Body of pancreas (tissue), 4 donors: Measurements from ENCODE around the gene POU1F1. TPM values are rescaled to one million over a fixed set of nuclear protein-coding genes. Genes with fewer than 3 reads are reported as not detected.

Experiments
- ATAC-seq: fragments of 150-250 bp; one replicate; pipeline ENCODE4 v1.9.1; 2016
- DNase-seq, 4 donors: peaks; one replicate each; pipeline ENCODE4 v3.0.0-alpha.2; 2019
- H3K27ac ChIP-seq, 4 donors: fragments of 200-600 bp; sonication (generic); 1 replicate in 3 of 4; 2 replicates in 1 of 4; pipeline versions ENCODE4 v1.5.1 to v1.6.1; 2016 to 2019; ENCODE audit warnings: mild to moderate bottlenecking in 1 of 4, mixed read lengths in 1 of 4, moderate library complexity in 1 of 4
- H3K27me3 ChIP-seq, 2 donors: fragments of 200-600 bp; sonication (generic); one replicate each; pipeline ENCODE4 v1.6.0; 2016; ENCODE audit warnings: mild to moderate bottlenecking in 1 of 2
- H3K36me3 ChIP-seq, 2 donors: fragments of 200-600 bp; sonication (generic); replicated peaks in 1 of 2; 2 replicates each; pipeline ENCODE4 v1.5.1; 2016; ENCODE audit warnings: low read depth in 2 of 2; ENCODE audit not compliant: insufficient read depth in 1 of 2
- H3K4me1 ChIP-seq: fragments of 200-600 bp; sonication (generic); one replicate; pipeline ENCODE4 v1.6.0; 2016
- H3K4me3 ChIP-seq, 2 donors: fragments of 200-600 bp; sonication (generic); 1 replicate in 1 of 2; 2 replicates in 1 of 2; pipeline ENCODE4 v1.5.1; 2016 to 2019
- H3K9me3 ChIP-seq, 3 donors: fragments of 200-600 bp; sonication (generic); 1 replicate in 2 of 3; 2 replicates in 1 of 3; pipeline ENCODE4 v1.5.1; 2016
- POLR2A ChIP-seq, 3 donors: fragments of 450-650 bp; IDR thresholded peaks; one replicate each; pipeline ENCODE4 v1.6.1; 2016; ENCODE audit warnings: antibody characterized with exemption in 3 of 3, mild to moderate bottlenecking in 2 of 3
- WGBS, 2 donors: methylation state at CpG; one replicate each; pipeline ENCODE4 v1.1.5; 2017; 5-methylcytosine and 5-hydroxymethylcytosine counted together
- intact Hi-C: fragments of 100-400 bp; cut with DNase I; formaldehyde crosslinking; loops from one replicate; pipeline ENCODE4 v1.15.1; 2023
- total RNA-seq, 2 donors: library from RNA; depleted of rRNA; stranded (reverse); fragments of >200 nt; gene quantifications; one replicate each; pipeline ENCODE4 v1.1.0, GENCODE V29; 2016
- TF ChIP-seq, protein P1 (sequence below), 7 experiments: fragments of 450-650 bp in 4 of 7; fragments of 200-600 bp in 3 of 7; sonication (generic) in 3 of 7; IDR thresholded peaks; one replicate each; pipeline ENCODE4 v1.5.1; 2016 to 2019; ENCODE audit warnings: antibody characterized with exemption in 7 of 7

The POU1F1 gene
- total RNA-seq, 2 donors from 2014 or later: not detected

DNA sequence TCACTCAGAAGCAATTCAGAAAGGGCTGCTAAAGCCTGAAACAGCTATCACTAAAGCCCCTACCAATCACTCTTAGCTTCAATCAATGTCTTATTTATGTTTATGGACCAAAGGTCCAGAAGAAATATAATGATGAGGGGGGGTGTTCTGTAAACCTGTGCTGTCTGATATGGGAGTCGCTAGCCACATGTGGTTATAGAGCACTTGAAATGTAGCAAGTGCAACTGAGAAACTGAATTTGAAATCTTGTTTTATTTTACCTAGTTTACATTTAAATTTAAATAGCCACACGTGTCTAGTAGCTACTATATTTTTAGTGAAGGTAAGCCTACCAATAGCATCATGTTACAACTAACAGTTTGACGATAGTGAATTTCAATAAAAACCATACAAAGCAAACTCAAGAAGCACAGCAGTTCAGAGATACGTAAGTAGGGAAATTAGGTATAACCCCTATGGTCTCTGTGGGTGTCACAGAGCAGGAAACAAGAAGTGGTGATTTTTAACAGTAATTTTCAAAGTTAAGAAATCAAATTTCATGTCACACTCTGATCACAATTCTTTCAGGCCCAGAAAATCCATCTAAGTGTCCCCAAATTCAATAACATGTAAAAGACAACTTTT is 3.6 kb downstream of the POU1F1 start:
- no peak for ATAC-seq
- no peak overlapping the region for H3K27ac ChIP-seq
- TF ChIP-seq POLR2A (IDR thresholded peaks at IDR 0.05): no peak
- TF ChIP-seq, protein P1, sequence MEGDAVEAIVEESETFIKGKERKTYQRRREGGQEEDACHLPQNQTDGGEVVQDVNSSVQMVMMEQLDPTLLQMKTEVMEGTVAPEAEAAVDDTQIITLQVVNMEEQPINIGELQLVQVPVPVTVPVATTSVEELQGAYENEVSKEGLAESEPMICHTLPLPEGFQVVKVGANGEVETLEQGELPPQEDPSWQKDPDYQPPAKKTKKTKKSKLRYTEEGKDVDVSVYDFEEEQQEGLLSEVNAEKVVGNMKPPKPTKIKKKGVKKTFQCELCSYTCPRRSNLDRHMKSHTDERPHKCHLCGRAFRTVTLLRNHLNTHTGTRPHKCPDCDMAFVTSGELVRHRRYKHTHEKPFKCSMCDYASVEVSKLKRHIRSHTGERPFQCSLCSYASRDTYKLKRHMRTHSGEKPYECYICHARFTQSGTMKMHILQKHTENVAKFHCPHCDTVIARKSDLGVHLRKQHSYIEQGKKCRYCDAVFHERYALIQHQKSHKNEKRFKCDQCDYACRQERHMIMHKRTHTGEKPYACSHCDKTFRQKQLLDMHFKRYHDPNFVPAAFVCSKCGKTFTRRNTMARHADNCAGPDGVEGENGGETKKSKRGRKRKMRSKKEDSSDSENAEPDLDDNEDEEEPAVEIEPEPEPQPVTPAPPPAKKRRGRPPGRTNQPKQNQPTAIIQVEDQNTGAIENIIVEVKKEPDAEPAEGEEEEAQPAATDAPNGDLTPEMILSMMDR (IDR thresholded peaks at IDR 0.05): no peak
- H3K36me3 ChIP-seq: no peaks in the 10 kb centered on the region
- 88 to 95% methylated on average over 4 of the region's 4 CpGs for WGBS, 2 donors
- H3K4me1 ChIP-seq: peaks cover 26% of the 10 kb centered on the region
- intact Hi-C loops: no loop called here
- H3K27me3 ChIP-seq: no peaks in the 10 kb centered on the region
- H3K9me3 ChIP-seq: no peaks in the 10 kb centered on the region
- H3K4me3 ChIP-seq: no peak overlapping the region
- DNase-seq: no peak

DNA sequence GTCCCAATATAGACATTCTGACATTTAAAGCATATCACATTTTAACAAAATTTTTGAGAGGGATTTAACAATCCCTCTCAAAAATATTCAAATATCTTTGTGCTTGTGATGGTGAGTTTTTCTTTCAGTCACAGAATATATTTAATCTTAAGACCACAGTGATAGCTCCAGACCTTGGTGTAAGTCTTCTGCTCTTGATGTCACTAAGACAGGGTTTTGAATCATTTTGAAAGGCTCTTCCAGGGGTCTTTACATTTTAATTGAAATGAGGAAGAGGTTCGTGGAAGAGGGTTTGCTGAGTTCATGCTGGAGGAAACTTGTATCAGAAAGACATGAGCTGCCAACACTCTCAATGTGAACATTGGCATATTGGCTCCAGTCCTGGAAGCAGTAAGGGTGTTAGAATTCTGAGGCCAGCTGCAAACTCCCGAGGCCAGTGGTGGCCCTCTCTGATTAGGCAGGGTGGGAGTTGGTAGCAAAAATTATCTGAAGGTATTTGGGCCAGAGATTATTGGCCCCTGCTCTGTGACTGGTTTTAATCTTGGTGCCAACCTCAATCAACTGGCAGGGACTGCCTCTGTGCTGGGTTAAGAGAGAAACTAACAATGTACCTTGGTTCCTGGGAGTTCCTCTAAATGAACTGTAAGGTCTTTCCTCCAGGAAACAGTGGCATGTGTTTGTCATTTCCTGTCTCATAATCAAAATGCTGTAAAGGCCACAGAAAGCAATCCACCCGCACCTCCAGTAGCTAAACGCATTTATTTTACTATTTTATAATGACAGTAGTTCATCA is 5.3 kb downstream of the POU1F1 start:
- peak; percentile 50 for ATAC-seq
- Histone ChIP-seq H3K9me3 (no peaks in the 10 kb centered on the region), H3K27me3 (no peaks in the 10 kb centered on the region), H3K36me3 (no peaks in the 10 kb centered on the region), H3K27ac (peak overlapping the region in 1 of 4 donors; percentile 75), H3K4me1 (peaks cover 30% of the 10 kb centered on the region), H3K4me3 (no peak overlapping the region)
- TF ChIP-seq, protein P1 (IDR thresholded peaks at IDR 0.05): no peak
- TF ChIP-seq POLR2A (IDR thresholded peaks at IDR 0.05): no peak
- WGBS, 2 donors: 40 to 51% methylated on average over 4 of the region's 4 CpGs
- intact Hi-C loops: no loop called here
- peak in 2 of 4 donors; percentile 16 to 30 for DNase-seq

GRCh38 chr3:87269723-87270122 is 6.7 kb downstream of the POU1F1 start:
- no peaks in the 10 kb centered on the region for H3K9me3 ChIP-seq
- intact Hi-C loops: no loop called here
- peak overlapping the region in 3 of 4 donors; percentile 19 to 75 (median 29) for H3K27ac ChIP-seq
- ATAC-seq: no peak
- H3K4me3 ChIP-seq: no peak overlapping the region
- H3K27me3 ChIP-seq: no peaks in the 10 kb centered on the region
- no peak for DNase-seq
- TF ChIP-seq, protein P1 (IDR thresholded peaks at IDR 0.05): no peak
- TF ChIP-seq POLR2A (IDR thresholded peaks at IDR 0.05): no peak
- H3K36me3 ChIP-seq: no peaks in the 10 kb centered on the region
- peaks cover 30% of the 10 kb centered on the region for H3K4me1 ChIP-seq

DNA sequence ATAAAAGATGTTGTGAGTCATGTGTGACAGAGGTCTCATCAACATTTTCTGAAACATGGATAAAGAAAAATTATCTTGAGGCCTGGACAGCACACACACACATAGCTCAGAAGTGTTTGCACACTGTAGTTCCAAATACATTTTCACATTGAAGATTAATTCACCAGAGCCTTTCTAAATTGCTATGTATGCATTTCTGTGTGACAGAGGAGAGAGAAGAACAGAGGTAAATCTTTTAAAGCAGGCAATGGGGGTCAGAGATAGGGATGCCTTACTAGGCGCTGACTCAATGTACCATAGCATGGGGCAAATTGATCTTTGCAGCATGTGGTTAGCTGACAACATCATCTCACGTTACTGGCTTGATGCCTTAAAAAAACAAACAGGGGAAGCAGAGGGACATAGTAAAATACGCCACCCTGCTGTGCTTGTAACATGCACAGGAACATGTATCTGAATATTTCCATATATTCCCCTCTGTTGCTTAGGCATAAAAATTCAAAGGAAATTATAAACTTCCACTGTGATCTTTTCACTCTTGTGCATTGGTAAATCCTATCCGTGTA is 7.7 kb downstream of the POU1F1 start:
- no peaks in the 10 kb centered on the region for H3K27me3 ChIP-seq
- TF ChIP-seq, protein P1 (IDR thresholded peaks at IDR 0.05): peak in 1 of 7 experiments; percentile 3
- TF ChIP-seq POLR2A (IDR thresholded peaks at IDR 0.05): no peak
- peaks cover 30% of the 10 kb centered on the region for H3K4me1 ChIP-seq
- intact Hi-C loops: no loop called here
- H3K27ac ChIP-seq: peak overlapping the region in 3 of 4 donors; percentile 19 to 75 (median 56)
- H3K4me3 ChIP-seq: no peak overlapping the region
- ATAC-seq (peak; percentile 42), DNase-seq (peak in 1 of 4 donors; percentile 6)
- H3K9me3 ChIP-seq: no peaks in the 10 kb centered on the region
- no peaks in the 10 kb centered on the region for H3K36me3 ChIP-seq
- 32 to 40% methylated on average over 4 of the region's 4 CpGs for WGBS, 2 donors
